GM12878 (cell line): Measurements from ENCODE around the gene PRKCQ. TPM values are rescaled to one million over a fixed set of nuclear protein-coding genes. Genes with fewer than 3 reads are reported as not detected.

Experiments
- ATAC-seq: fragments of 200-7000 bp; cut with Tn5 transposase; 3 replicates; pipeline ENCODE4 v1.9.1; 2020; ENCODE audit warnings: mild to moderate bottlenecking, moderate library complexity
- BruUV-seq: library from RNA; stranded (reverse); fragments of 400-500 nt; replicated peaks from 2 replicates; lab custom pipeline; 2021; lab: Mats Ljungman, UMichigan
- CTCF ChIA-PET: fragments of 300-600 bp; sonication (Branson Sonifier 250); formaldehyde crosslinking; extraction: SDS; loops from one replicate; lab custom pipeline; 2021; ENCODE audit warnings: inconsistent platforms; lab: Yijun Ruan, JAX
- POLR2A ChIA-PET: fragments of 350-600 bp; formaldehyde crosslinking; extraction: SDS; loops from one replicate; lab custom pipeline; 2021; ENCODE audit warnings: inconsistent platforms; lab: Charles Lee
- RAD21 ChIA-PET: fragments of 300-600 bp; sonication (Branson Sonifier 250); formaldehyde crosslinking; loops from one replicate; lab custom pipeline; 2023; ENCODE audit warnings: antibody characterized with exemption; ENCODE audit not compliant: unreplicated experiment; lab: Charles Lee
- SMC1A ChIA-PET: fragments of 300-600 bp; sonication (Branson Sonifier 250); formaldehyde crosslinking; loops from one replicate; lab custom pipeline; 2023; ENCODE audit not compliant: unreplicated experiment, uncharacterized antibody; lab: Charles Lee
- DNase-seq: peaks from one replicate; pipeline ENCODE4 v3.0.0-alpha.2; 2011; ENCODE audit warnings: low read depth, low spot score
- FAIRE-seq: peaks from 3 replicates; lab custom pipeline; 2011; peaks lifted over from hg19 to GRCh38; lab: Jason Lieb, UNC
- H2AFZ ChIP-seq: 2 replicates; pipeline ENCODE4 v1.6.0; 2011; ENCODE audit warnings: low read depth, low read length, control low read depth; ENCODE audit not compliant: control insufficient read depth
- H3K27ac ChIP-seq: 2 replicates; pipeline ENCODE4 v1.5.1; 2011; ENCODE audit warnings: control low read depth; ENCODE audit not compliant: control insufficient read depth, insufficient read depth
- H3K27me3 ChIP-seq, 2 experiments: replicated peaks in 1 of 2; 2 replicates each; pipeline versions ENCODE4 v1.6.0 to v1.6.1; 2011; ENCODE audit warnings: low read length in 1 of 2; ENCODE audit not compliant: control insufficient read depth in 2 of 2, insufficient read depth in 2 of 2
- H3K36me3 ChIP-seq, 2 experiments: 2 replicates each; pipeline ENCODE4 v1.5.1; 2011; ENCODE audit warnings: low read length in 1 of 2; ENCODE audit not compliant: control insufficient read depth in 2 of 2, insufficient read depth in 2 of 2
- H3K4me1 ChIP-seq: 2 replicates; pipeline ENCODE4 v1.6.1; 2011; ENCODE audit warnings: mild to moderate bottlenecking, low read length, moderate library complexity, mixed read lengths; ENCODE audit not compliant: control insufficient read depth, insufficient read depth
- H3K4me2 ChIP-seq: 2 replicates; pipeline ENCODE4 v1.6.0; 2011; ENCODE audit warnings: control low read depth; ENCODE audit not compliant: control insufficient read depth, insufficient read depth
- H3K4me3 ChIP-seq: fragments of 200-600 bp; sonication (generic); 2 replicates; pipeline ENCODE4 v1.5.1; 2016
- H3K79me2 ChIP-seq: 2 replicates; pipeline ENCODE4 v1.6.0; 2011; ENCODE audit warnings: low read length; ENCODE audit not compliant: control insufficient read depth, insufficient read depth
- H3K9ac ChIP-seq: 2 replicates; pipeline ENCODE4 v1.8.0; 2011; ENCODE audit warnings: low read length, control low read depth, mixed read lengths; ENCODE audit not compliant: control insufficient read depth, insufficient read depth
- H3K9me3 ChIP-seq: replicated peaks from 3 replicates; pipeline ENCODE4 v1.5.1; 2011; ENCODE audit warnings: mild to moderate bottlenecking, low read length; ENCODE audit not compliant: control insufficient read depth, insufficient read depth
- H4K20me1 ChIP-seq: 2 replicates; pipeline ENCODE4 v1.6.0; 2011; ENCODE audit not compliant: control insufficient read depth, insufficient read depth
- ASH2L ChIP-seq: fragments of 300-600, 200-600 bp; sonication (generic); IDR thresholded peaks from 2 replicates; pipeline ENCODE4 v1.6.1; 2017; ENCODE audit warnings: low read depth, mild to moderate bottlenecking, borderline replicate concordance
- EED ChIP-seq: sonication (generic); IDR thresholded peaks from 2 replicates; pipeline ENCODE4 v1.6.1; 2016; ENCODE audit warnings: antibody characterized with exemption, low read depth
- EZH2 ChIP-seq: IDR thresholded peaks from 2 replicates; pipeline ENCODE4 v1.6.1; 2012; ENCODE audit warnings: low read depth, mild to moderate bottlenecking, control low read depth, inconsistent platforms, low read length, borderline replicate concordance; ENCODE audit not compliant: control insufficient read depth
- FOXK2 ChIP-seq: fragments of 450-650 bp; IDR thresholded peaks from 2 replicates; pipeline ENCODE4 v1.6.1; 2017; ENCODE audit warnings: mild to moderate bottlenecking, moderate library complexity
- GATAD2B ChIP-seq: fragments of 450-650 bp; conservative IDR thresholded peaks from 2 replicates; pipeline ENCODE4 v1.6.1; 2017; ENCODE audit warnings: low read depth, mild to moderate bottlenecking, moderate library complexity
- HCFC1 ChIP-seq: fragments of 150-350 bp; IDR thresholded peaks from 2 replicates; pipeline ENCODE4 v1.6.1; 2014; ENCODE audit warnings: low read length
- IKZF2 ChIP-seq, 2 experiments: fragments of 450-650 bp; IDR thresholded peaks; 2 replicates each; pipeline ENCODE4 v1.6.1; 2017; ENCODE audit warnings: mild to moderate bottlenecking in 2 of 2, moderate library complexity in 2 of 2
- KDM1A ChIP-seq: fragments of 200-600 bp; sonication (generic); IDR thresholded peaks from 2 replicates; pipeline ENCODE4 v1.6.1; 2016; ENCODE audit warnings: borderline replicate concordance
- MEF2A ChIP-seq: IDR thresholded peaks from 2 replicates; pipeline ENCODE4 v1.6.1; 2011; ENCODE audit warnings: low read depth, mild to moderate bottlenecking, low read length, moderate library complexity; ENCODE audit not compliant: insufficient read depth
- PAX5 ChIP-seq: IDR thresholded peaks from 2 replicates; pipeline ENCODE4 v1.6.1; 2011; ENCODE audit warnings: low read depth, low read length, borderline replicate concordance
- RAD51 ChIP-seq: fragments of 450-650 bp; IDR thresholded peaks from 2 replicates; pipeline ENCODE4 v1.6.1; 2016; ENCODE audit warnings: moderate library complexity, mild to moderate bottlenecking, inconsistent platforms
- RBBP5 ChIP-seq: fragments of 200-600 bp; sonication (generic); conservative IDR thresholded peaks from 2 replicates; pipeline ENCODE4 v1.6.1; 2016
- SREBF2 ChIP-seq: IDR thresholded peaks from 2 replicates; pipeline ENCODE4 v1.6.1; 2012; ENCODE audit warnings: mild to moderate bottlenecking, low read length
- ZBED1 ChIP-seq: IDR thresholded peaks from 2 replicates; pipeline ENCODE4 v1.6.1; 2016; ENCODE audit warnings: borderline replicate concordance
- WGBS: methylation state at CpG from one replicate; pipeline ENCODE4 v1.1.6; 2016; ENCODE audit warnings: low lambda C conversion rate; ENCODE audit not compliant: insufficient replicate concordance, insufficient coverage; ENCODE audit errors: missing lambda C conversion rate; 5-methylcytosine and 5-hydroxymethylcytosine counted together
- in situ Hi-C: fragments of 300-500 bp; cut with MboI; formaldehyde crosslinking; loops from 9 replicates; pipeline ENCODE4 v1.14.3; 2018; ENCODE audit warnings: mixed read lengths
- intact Hi-C: fragments of 100-400 bp; cut with micrococcal nuclease; formaldehyde crosslinking; loops from one replicate; pipeline ENCODE4 v1.14.2; 2022; ENCODE audit not compliant: unreplicated experiment
- polyA plus RNA-seq, 11 experiments: library from polyadenylated mRNA; depleted of rRNA in 4 of 11; unstranded in 6 of 11; stranded (reverse) in 5 of 11; fragments of >200 nt; fragmentation: Nextera tagmentation in 4 of 11; fragmentation: Illumina TruSeq in 1 of 11; extraction: Ambion mirVana in 4 of 11; extraction: Trizol in 1 of 11; gene quantifications; 1 replicate in 1 of 11; 2 replicates in 10 of 11; pipeline versions ENCODE4 v1.2.1 to v1.2.3, GENCODE V29; 2011 to 2016; ENCODE audit warnings: inconsistent platforms in 2 of 11, missing spikeins in 2 of 11, low read depth in 1 of 11
- total RNA-seq, 4 experiments: library from RNA; depleted of rRNA in 3 of 4; stranded (reverse); fragments of >200 nt in 3 of 4; fragmentation: Illumina TruSeq in 1 of 4; extraction: Trizol in 1 of 4; gene quantifications; 2 replicates each; pipeline versions ENCODE4 v1.2.1 to v1.2.3, GENCODE V29; 2013 to 2021
- TF ChIP-seq, protein P1 (sequence below): IDR thresholded peaks from 2 replicates; pipeline ENCODE4 v1.6.1; 2012; ENCODE audit warnings: mild to moderate bottlenecking, low read depth, low read length
- TF ChIP-seq, protein P2 (sequence below): IDR thresholded peaks from 2 replicates; pipeline ENCODE4 v1.6.1; 2012; ENCODE audit warnings: low read depth, low read length, improper control_type of control experiment

PRKCQ gene
- total and polyA plus RNA-seq, 10 of the 15 experiments (the other 5 are each of a cell fraction or from before 2014, with no cell fraction given) = 0.26 to 8.9 (median 0.98) TPM

GRCh38 chr10:6405713-6406112, 174.4 kb downstream of the PRKCQ start:
- Histone ChIP-seq H3K4me1 (no peaks in the 10 kb centered on the region), H3K9ac (no peak overlapping the region), H3K27me3 (no peaks in the 10 kb centered on the region; a peak in 2 of 4 replicates), H3K9me3 (no peaks in the 10 kb centered on the region), H4K20me1 (no peaks in the 10 kb centered on the region; the same call in 1 of the 2 replicates), H3K79me2 (no peaks in the 10 kb centered on the region), H3K36me3 (no peaks in the 10 kb centered on the region), H3K4me3 (no peak overlapping the region), H3K4me2 (no peak overlapping the region), H3K27ac (no peak overlapping the region), H2AFZ (no peak overlapping the region)
- 50% methylated on average over 3 of the region's 3 CpGs for WGBS
- ChIA-PET CTCF (interaction anchor here (0.6 to 11.1 kb wide), 56 partner anchors 8 to 532 kb away, joined by 3 to 90 read pairs (median 5); partner anchors contain the start of gene PFKFB3), POLR2A (interaction anchor here (1.0 to 1.1 kb wide), 2 partner anchors 200 to 203 kb away, joined by 3 to 5 read pairs; partner anchors contain the start of gene PFKFB3), SMC1A (interaction anchor here (0.8 to 2.8 kb wide), 28 partner anchors 9 to 318 kb away, joined by 3 to 28 read pairs (median 4); partner anchors contain the start of gene PFKFB3), RAD21 (interaction anchor here (0.7 to 3.2 kb wide), 22 partner anchors 10 to 392 kb away, joined by 3 to 29 read pairs (median 4); partner anchors contain the start of gene PFKFB3)
- TF ChIP-seq ZBED1 (no peak), GATAD2B (no peak), MEF2A (no peak), HCFC1 (no peak), ASH2L (no peak), SREBF2 (no peak), EED (no peak), KDM1A (no peak), RAD51 (no peak), RBBP5 (no peak), IKZF2 (IDR thresholded peaks at IDR 0.05) (no peak), FOXK2 (no peak), EZH2 (no peak), PAX5 (no peak)
- TF ChIP-seq, protein P1, sequence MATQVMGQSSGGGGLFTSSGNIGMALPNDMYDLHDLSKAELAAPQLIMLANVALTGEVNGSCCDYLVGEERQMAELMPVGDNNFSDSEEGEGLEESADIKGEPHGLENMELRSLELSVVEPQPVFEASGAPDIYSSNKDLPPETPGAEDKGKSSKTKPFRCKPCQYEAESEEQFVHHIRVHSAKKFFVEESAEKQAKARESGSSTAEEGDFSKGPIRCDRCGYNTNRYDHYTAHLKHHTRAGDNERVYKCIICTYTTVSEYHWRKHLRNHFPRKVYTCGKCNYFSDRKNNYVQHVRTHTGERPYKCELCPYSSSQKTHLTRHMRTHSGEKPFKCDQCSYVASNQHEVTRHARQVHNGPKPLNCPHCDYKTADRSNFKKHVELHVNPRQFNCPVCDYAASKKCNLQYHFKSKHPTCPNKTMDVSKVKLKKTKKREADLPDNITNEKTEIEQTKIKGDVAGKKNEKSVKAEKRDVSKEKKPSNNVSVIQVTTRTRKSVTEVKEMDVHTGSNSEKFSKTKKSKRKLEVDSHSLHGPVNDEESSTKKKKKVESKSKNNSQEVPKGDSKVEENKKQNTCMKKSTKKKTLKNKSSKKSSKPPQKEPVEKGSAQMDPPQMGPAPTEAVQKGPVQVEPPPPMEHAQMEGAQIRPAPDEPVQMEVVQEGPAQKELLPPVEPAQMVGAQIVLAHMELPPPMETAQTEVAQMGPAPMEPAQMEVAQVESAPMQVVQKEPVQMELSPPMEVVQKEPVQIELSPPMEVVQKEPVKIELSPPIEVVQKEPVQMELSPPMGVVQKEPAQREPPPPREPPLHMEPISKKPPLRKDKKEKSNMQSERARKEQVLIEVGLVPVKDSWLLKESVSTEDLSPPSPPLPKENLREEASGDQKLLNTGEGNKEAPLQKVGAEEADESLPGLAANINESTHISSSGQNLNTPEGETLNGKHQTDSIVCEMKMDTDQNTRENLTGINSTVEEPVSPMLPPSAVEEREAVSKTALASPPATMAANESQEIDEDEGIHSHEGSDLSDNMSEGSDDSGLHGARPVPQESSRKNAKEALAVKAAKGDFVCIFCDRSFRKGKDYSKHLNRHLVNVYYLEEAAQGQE = no peak
- TF ChIP-seq, protein P2, sequence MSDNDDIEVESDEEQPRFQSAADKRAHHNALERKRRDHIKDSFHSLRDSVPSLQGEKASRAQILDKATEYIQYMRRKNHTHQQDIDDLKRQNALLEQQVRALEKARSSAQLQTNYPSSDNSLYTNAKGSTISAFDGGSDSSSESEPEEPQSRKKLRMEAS = no peak
- intact Hi-C loops = no loop called here
- FAIRE-seq (no peak), ATAC-seq (no peak), DNase-seq (no peak)
- in situ Hi-C loops = loop anchor here (10.0 kb wide), 1 partner anchor 391 kb away; no protein-coding TSS in a partner anchor
- BruUV-seq = no TSS peak
